Cardiac ventricle fibroblast (primary cell): ENCODE results near the gene MUC2. TPM values are rescaled to one million over a fixed set of nuclear protein-coding genes. Genes with fewer than 3 reads are reported as not detected.

Experiments
- total RNA-seq: library from RNA; depleted of rRNA; stranded (reverse); fragments of >200 nt; gene quantifications from 2 replicates; pipeline ENCODE4 v1.2.3, GENCODE V29; 2015

Gene MUC2
- not detected in 2 replicates for total RNA-seq

DNA sequence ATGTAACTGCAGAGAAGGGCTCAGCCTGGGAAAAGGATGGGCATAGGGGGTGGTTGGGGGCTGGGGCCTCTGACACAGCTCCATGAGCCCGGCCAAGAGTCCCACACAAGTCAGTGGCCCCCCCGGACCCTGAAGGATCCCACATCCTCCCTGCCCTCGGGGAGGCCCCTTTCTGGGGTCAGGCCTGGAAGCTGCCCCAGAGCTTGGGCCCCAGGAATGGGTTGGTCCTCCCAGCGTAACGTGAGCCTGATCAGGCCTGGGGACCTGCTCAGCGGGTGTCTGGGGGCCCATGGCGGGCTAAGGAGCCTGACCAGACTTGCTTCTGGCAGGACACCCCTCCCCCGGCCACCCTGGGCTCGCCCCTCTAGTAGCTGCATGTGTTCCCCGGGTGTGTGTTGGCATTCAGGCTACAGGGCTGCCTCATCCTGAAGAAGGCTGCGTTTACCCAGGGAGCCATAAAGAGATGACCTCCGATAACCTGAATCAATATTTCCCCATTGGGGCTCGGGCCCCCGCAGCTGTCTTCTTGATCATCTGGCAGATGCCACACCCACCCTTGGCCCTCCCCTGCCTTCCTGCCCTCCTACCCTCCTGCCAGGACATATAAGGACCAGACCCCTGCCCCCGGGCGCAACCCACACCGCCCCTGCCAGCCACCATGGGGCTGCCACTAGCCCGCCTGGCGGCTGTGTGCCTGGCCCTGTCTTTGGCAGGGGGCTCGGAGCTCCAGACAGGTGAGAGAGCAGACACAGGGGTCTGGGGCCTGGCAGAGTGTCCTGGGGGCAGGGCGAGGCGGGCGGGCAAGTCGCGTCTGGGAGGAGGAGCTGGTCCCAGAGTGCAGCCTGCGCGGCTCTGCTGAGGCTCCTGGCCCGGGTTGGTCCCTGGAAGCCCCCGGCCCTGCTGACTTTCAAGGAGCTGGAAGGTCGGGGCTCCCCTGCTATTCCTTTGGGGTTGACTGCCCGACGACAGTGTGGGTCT, at the start of gene MUC2:
TSS of gene MUC2 (plus strand) at position 631 of the 978 bp plus-strand sequence.

DNA sequence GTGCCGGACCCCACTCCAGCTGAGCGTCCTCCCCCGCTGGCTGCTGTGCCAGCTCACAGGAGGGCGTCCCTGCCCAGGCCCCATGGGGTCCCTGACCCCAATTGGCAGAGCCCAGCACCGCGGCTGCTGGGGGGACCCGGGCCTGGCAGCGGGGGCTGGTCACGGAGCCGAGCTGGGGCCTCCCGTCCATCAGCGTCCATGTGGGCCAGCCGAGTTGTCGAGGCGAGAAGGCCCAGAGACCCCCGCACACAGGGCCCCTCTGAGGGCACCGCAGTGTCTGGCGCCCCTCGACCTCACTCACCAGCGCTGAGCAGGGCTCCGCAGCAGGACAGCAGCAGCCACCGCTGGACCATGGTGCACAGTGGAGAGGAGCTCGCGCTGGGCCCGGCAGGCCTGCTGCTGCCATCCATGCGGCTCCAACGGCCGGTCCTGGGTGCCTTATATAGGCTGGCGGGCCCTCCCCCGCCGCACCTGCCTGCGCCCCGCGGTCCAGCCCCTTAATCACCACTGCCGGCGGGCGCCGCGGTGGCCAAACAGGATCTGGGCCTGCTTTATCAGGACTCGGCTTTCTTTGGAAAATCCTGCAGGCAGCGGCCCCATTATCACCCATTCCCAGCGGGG, 38.3 kb upstream of the MUC2 start, which contains the start of gene MUC6:
TSS of gene MUC6 (minus strand) at position 416 of the 621 bp plus-strand sequence. CDS start at position 353, 63 bp downstream.

Other genes starting within 250 kb of the MUC2 start
- 1.1 and 1.7 TPM in 2 replicates for gene CRACR2B, start 247.0 kb upstream of the MUC2 start, total RNA-seq
- 286 and 398 TPM in 2 replicates for gene CD151, start 241.9 kb upstream of the MUC2 start, total RNA-seq
- gene POLR2L, start 232.3 kb upstream of the MUC2 start, total RNA-seq: 77.8 and 107 TPM in 2 replicates
- gene TSPAN4, start 232.0 kb upstream of the MUC2 start, total RNA-seq: 207 and 222 TPM in 2 replicates
- gene CHID1, start 164.1 kb upstream of the MUC2 start, total RNA-seq: 110 and 127 TPM in 2 replicates
- 37.3 and 40.8 TPM in 2 replicates for gene AP2A2, start 149.0 kb upstream of the MUC2 start, total RNA-seq
- not detected in 2 replicates for gene MUC6, start 38.2 kb upstream of the MUC2 start, total RNA-seq
- not detected in 2 replicates for gene MUC5AC, start 83.1 kb downstream of the MUC2 start, total RNA-seq
- under 0.01 TPM in 1 of 2 replicates, not detected in the other for gene MUC5B, start 148.2 kb downstream of the MUC2 start, total RNA-seq
- gene TOLLIP, start 234.8 kb downstream of the MUC2 start, total RNA-seq: 31.9 and 32.1 TPM in 2 replicates